Measurements from ENCODE around the gene APC2.
"Not testable (repeated sequence)": the region's sequence is repeated elsewhere in the genome, so short reads cannot be mapped to it uniquely, and the experiment has no call there.

Gene APC2

DNA sequence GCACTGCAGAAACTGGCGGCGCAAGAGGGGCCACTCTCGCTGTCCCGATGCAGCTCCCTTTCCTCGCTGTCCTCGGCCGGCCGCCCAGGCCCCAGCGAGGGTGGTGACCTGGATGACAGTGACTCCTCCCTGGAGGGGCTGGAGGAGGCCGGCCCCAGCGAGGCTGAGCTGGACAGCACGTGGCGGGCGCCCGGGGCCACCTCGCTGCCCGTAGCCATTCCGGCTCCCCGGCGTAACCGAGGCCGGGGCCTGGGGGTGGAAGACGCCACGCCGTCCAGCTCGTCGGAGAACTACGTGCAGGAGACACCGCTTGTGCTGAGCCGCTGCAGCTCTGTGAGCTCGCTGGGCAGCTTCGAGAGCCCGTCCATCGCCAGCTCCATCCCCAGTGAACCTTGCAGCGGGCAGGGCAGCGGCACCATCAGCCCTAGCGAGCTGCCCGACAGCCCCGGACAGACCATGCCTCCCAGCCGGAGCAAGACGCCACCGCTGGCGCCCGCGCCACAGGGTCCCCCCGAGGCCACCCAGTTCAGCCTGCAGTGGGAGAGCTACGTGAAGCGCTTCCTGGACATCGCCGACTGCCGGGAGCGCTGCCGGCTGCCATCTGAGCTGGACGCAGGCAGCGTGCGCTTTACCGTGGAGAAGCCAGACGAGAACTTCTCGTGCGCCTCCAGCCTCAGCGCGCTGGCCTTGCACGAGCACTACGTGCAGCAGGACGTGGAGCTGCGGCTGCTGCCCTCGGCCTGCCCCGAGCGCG is 16.7 kb downstream of the APC2 start:
- no peak for DNase-seq (ENCODE audit: low read depth in 3 of 3)

DNA sequence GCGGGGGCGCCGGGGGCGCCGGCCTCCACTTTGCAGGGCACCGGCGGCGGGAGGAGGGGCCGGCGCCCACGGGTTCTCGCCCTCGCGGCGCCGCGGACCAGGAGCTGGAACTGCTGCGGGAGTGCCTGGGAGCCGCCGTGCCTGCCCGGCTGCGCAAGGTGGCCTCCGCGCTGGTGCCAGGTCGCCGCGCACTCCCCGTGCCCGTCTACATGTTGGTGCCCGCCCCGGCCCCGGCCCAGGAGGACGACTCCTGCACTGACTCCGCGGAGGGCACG is 17.2 kb downstream of the APC2 start:
- DNase-seq (ENCODE audit: low read depth in 3 of 3) = no peak

DNA sequence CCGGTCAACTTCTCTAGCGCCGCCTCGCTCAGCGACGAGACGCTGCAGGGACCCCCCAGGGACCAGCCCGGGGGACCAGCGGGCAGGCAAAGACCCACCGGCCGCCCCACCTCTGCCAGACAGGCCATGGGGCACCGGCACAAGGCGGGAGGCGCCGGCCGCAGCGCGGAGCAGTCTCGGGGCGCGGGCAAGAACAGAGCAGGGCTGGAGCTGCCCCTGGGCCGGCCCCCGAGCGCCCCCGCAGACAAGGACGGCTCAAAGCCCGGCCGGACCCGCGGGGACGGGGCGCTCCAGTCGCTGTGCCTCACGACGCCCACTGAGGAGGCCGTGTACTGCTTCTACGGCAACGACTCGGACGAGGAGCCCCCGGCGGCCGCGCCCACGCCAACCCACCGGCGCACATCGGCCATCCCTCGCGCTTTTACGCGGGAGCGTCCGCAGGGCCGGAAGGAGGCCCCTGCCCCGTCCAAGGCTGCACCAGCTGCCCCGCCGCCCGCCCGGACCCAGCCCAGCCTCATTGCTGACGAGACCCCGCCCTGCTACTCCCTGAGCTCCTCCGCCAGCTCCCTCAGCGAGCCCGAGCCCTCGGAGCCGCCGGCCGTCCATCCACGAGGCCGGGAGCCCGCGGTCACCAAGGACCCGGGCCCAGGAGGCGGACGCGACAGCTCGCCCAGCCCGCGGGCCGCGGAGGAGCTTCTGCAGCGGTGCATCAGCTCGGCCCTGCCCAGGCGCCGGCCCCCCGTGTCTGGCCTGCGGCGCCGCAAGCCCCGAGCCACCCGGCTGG is 17.8 kb downstream of the APC2 start:
- DNase-seq (ENCODE audit: low read depth in 3 of 3) = no peak

DNA sequence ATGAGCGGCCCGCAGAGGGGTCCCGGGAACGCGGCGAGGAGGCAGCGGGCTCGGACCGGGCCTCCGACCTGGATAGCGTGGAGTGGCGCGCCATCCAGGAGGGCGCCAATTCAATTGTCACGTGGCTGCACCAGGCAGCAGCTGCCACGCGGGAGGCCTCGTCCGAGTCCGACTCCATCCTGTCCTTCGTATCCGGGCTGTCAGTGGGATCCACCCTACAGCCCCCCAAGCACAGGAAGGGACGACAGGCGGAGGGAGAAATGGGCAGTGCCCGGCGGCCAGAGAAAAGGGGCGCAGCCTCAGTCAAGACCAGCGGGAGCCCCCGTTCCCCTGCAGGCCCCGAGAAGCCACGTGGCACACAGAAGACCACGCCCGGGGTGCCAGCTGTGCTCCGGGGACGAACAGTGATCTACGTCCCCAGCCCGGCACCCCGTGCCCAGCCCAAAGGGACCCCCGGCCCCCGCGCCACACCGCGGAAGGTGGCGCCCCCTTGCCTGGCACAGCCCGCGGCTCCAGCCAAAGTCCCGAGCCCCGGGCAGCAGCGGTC is 18.4 kb downstream of the APC2 start:
- DNase-seq (ENCODE audit: low read depth in 3 of 3) = no peak

DNA sequence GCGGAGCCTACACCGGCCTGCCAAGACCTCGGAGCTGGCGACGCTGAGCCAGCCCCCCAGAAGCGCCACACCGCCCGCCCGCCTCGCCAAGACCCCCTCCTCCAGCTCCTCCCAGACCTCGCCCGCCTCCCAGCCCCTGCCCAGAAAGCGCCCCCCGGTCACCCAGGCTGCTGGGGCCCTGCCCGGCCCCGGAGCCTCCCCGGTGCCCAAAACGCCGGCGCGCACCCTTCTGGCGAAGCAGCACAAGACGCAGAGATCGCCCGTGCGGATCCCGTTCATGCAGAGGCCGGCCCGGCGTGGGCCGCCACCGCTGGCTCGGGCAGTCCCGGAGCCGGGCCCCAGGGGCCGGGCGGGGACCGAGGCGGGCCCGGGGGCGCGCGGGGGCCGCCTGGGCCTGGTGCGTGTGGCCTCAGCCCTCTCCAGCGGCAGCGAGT is 18.9 kb downstream of the APC2 start:
- peak in 1 of 3 experiments; percentile 54 for DNase-seq (ENCODE audit: low read depth in 3 of 3)

DNA sequence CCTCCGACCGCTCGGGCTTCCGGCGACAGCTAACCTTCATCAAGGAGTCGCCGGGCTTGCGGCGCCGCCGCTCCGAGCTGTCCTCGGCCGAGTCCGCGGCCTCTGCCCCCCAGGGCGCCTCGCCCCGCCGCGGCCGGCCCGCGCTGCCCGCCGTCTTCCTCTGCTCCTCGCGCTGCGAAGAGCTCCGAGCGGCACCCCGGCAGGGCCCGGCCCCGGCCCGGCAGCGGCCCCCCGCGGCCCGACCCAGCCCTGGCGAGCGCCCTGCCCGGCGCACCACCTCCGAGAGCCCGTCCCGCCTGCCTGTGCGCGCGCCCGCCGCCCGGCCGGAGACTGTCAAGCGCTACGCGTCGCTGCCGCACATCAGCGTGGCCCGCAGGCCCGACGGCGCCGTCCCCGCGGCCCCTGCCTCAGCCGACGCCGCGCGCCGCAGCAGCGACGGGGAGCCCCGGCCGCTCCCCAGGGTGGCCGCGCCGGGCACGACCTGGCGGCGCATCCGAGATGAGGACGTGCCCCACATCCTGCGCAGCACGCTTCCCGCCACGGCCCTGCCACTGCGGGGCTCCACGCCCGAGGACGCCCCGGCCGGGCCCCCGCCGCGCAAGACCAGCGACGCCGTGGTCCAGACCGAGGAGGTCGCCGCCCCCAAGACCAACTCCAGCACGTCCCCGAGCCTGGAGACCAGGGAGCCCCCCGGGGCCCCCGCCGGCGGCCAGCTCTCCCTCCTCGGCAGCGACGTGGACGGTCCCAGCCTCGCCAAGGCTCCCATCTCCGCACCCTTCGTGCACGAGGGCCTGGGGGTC is 19.5 kb downstream of the APC2 start:
- DNase-seq (ENCODE audit: low read depth in 3 of 3) = no peak

DNA sequence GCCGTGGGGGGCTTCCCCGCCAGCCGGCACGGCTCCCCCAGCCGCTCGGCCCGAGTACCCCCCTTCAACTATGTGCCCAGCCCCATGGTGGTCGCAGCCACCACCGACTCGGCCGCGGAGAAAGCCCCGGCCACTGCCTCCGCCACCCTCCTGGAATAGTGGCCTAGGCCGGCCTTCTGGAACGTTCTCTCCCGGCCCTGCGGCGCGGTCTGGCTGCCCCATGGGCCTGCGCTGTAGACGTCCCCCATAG is 20.1 kb downstream of the APC2 start:
- no peak for DNase-seq (ENCODE audit: low read depth in 3 of 3)

DNA sequence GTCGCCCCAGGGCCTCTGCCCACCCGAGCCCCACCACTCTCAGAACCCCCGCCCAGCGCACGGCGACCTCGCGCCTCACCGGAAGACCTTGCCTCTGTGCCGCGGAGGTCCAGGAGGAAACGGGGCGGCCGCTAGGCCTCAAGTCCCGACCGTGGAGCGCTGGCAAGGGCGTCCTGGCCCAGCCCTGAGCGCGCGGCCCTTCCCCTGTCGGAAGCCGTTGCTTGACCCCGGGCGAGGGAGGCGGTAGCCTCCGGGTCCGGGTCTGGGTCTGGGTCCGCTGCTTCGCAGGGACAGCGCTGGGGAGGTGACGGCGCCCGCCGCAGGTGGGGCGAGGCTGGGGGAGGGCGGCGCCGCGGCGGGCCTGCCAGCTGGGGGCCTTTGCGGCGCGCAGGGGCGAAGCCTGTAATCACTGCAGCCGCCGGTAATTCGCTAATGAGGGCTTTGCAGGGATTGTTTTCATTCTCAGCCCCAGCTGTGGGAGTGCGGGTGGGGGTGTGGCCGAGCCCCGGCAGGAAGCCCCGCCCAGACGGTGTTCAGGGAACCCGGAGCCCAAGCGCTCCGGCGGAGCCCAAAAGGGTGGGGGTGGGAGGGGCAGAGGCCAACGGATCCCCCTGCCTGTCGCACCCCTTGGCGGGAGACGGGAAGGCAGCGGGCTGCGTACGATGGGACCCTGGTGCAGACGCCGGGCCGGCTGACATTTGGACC is 20.5 kb downstream of the APC2 start:
- peak; percentile 51 to 79 (median 52) for DNase-seq (ENCODE audit: low read depth in 3 of 3)

DNA sequence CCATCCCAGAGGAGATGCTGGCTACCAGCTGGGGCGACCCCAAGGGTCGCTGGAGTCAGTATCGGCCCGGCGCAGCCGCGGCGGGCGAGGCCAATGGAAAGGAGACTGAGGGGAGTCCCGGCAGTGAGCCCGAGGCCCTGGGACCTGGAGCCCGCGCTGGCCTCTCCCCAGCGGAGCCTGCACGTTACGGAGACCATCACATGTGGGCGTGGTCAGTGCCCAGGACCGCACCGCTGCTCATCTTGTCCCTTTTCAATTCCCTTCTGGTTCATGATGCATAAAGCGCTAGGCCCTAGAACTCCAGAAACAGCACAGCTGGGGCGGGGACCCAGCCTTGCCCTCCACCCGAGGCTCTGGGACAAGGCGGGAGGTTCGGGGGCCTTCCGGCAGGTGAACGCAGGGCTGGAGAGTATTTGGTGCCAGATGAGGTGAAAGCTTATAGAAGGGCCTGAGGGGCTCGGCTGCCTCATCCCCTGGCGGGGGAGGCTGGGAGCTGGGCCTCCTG is 21.1 kb downstream of the APC2 start:
- no peak for DNase-seq (ENCODE audit: low read depth in 3 of 3)

DNA sequence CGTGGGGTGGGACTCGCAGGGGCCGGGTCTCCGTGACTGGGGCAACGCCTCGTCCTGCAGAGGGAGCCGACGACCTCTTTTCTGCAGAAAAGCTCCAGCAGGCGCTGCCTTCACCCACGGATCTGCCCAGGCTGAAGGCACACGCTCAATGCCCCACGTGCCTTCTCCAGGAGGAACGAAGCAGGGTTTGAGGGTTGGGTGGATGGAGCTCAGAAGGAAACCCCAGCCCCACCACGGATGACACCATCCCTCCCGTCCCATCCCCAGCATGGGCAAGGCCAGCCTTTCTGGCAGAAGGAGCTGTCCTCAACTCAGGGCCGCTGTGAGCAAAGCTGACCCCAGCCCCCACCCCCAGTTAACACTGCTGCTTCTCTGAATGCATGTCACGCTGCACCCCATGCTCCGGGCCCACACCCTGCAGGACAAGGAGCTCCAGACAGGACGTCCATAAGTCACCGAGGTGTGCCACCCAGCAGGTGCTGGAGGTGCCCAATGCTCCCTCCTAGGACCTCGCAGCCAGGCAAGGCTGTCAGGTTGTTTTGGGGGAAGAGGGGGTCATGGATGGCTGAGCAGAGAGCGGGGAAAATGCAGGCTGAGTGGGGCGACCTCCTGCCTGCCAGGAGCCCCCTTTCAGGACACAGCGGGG is 21.7 kb downstream of the APC2 start:
- DNase-seq (ENCODE audit: low read depth in 3 of 3) = no peak

DNA sequence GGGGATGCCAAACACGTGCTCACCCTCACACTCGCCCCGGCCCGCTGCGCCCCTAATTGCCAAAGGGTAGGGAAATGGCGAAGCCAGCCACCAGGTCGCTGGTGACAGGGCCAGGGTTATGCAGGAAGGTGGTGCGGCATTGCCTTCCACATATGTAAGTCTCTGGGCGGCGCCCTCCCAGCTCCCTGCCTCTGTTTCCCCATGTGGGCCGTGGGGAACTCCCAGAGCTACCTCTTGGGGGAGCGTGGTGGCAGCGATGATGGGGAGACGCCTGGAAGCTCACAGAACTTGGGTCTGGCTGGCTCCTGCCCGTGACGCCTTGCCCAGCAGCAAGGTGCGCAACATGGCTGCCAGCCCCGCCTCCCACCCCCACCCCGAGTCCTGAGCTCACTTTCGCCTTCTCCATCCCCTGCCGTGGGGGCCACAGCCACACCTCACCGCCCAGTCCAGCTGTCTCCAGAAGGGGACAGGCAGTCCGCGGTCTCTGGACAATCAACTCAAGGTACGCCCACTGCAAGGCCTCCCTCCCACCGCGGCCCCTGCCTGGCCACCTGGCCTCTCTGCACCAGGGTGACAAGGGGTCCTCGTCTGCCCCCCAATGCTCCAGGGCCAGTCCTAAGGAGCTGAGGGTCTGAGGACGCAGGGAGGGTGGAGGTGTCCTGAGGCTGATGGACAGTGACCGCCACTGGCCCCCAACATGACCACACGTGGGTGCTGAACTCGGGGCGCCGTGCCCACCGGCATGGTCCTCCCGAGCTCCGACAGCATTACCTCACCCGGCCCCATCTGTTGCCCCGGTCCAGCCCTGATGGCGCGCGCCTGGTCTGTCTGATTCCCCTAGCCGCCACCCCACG is 22.5 kb downstream of the APC2 start:
- no peak for DNase-seq (ENCODE audit: low read depth in 3 of 3)

DNA sequence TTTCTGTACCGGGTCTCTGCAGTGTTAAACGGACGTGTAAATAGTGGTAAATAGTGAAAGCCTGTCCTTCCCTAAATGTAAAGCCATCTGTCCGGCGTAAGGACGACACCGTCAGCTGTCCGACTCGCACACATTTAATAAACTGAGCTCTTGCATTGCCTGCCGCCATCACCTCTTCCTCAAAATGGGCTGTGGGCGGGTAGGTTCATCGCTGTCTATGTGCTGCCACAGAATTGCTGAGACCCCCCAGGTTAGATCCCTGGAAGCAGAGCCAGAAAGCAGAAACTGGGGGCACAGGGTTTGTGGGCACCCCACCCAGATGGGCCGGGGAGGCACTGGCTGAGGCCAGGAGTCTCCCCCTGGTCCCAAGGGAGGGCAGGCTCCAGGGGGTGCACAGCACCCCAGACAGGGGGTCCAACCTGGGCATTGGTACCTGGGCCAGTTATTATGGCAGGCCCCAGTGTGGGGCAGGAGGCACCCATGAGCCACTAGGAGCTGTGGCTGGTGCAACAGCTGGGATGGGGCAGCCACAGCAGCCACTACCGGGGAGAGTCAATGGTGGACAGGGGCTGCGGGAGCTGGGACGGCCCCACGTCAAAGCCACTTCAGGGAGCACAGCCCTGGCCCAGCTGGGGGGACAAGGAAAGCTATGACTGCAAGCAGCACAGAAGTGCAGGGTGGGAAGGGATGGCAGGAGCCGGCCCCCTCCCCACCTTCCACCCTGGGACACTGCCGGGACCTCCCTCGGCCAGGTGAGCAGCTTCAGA is 23.3 kb downstream of the APC2 start:
- DNase-seq (ENCODE audit: low read depth in 3 of 3) = no peak

DNA sequence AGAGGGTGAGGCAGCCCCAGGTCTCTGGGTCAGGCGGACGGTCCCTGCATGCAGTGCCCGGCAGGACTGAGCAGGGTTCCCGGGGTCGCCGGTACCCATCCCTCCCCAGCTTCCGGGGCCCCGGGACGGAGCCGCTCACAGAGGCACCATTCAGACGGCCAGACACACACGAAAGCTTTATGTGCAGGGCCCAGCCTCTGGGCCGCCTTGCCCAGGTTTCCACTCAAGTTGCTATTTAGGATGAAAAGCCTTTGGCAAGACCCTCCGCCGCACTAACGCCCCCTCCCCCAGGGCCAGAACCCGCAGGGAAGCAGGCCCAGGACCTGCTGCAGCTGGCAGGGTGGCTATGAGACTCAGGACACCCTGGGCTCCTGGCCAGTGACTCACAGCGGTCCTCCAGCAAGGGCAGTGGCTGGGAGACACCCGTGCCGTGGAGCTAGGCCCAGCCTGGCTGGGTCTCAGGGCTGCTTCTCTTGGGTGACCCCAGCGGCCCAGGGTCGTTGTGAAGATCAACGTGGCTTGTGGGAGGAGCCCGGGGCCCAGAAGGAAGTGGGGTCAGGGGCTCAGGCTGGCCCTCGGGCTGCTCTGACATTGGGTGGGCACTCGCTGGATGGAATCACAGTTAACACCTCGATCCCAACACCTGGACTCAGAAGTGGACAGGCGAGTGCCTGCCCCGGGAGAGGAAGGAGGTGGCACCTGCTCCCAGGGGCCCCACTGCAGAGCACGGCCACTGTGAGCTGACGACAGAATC is 24.3 kb downstream of the APC2 start:
- DNase-seq (ENCODE audit: low read depth in 3 of 3) = no peak

DNA sequence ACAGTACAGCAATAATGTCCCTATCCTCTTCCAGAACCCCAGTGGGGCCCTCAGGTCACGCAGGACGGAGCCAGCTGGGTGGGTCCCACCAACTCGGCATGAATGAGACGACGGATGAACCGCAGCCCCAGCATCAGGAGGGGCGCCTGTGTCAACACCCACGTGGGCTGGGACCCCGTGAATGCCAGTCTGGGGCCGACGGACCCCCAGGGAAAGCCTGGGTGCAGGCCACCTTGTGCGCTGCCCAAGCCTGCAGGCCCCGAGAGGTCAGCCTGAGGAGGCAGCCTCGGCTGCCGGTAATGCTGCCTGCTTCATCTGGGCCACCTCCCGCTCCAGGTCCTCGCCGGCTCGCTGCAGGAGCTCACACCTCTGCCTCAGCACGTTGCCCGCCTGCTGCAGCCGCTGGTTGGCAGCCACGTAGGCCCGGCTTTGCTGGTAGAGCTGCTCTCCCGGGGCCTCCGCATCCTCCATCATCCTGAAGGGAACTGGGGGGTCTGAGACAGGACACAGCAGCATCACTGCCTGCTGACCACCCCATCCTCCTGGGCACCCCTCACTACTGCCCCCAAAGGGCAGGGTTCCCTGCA is 24.9 kb downstream of the APC2 start:
- DNase-seq (ENCODE audit: low read depth in 3 of 3) = no peak

DNA sequence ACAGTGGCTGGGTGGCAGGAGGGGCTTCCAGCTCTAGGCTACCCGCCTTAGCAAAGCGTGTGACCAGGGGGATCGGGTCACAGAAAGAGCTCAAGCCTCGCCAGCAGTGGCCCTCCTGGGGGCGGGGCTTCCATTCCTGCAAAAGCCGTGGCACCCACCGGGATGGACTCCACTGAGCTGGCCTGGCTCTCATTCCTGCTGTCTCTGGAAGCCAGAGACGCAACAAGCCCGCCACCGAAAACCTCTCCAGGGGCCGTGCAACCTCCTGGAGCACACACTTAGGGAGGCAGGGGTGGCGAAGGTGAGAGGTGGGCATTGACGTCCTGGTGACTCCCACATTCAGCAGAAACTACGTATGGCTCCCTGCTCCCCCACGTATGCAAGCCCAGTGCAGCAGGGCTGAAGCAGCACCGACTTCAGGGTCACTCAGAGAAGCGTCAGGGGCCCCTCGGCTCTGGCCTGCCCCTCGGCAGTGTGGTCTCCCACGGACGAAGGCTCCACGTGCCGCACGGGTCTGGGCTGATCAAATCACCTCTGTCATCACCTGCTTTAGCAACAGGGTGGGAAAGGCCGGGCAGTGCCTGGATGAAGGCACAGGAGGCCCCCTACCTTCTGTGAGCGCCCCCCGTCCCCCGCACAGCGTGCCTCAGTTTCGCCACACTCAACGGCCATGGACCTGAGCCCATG is 26.0 kb downstream of the APC2 start:
- no peak for DNase-seq (ENCODE audit: low read depth in 3 of 3)

DNA sequence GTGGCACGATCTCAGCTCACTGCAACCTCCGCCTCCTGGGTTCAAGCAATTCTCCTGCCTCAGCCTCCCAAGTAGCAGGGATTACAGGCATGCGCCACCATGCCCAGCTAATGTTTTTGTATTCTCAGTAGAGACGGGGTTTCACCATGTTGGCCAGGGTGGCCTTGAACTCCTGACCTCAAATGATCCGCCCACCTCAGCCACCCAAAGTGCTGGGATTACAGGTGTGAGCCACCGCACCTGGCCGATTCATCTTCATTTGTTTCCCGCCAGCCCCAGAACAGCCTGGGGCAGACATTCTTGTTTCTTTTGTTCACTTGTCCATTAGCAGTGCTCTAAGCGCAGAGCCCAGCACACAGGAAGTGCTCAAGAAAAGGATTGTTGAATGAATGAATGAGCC is 27.1 kb downstream of the APC2 start:
- not testable (repeated sequence) for DNase-seq (ENCODE audit: low read depth in 3 of 3)

DNA sequence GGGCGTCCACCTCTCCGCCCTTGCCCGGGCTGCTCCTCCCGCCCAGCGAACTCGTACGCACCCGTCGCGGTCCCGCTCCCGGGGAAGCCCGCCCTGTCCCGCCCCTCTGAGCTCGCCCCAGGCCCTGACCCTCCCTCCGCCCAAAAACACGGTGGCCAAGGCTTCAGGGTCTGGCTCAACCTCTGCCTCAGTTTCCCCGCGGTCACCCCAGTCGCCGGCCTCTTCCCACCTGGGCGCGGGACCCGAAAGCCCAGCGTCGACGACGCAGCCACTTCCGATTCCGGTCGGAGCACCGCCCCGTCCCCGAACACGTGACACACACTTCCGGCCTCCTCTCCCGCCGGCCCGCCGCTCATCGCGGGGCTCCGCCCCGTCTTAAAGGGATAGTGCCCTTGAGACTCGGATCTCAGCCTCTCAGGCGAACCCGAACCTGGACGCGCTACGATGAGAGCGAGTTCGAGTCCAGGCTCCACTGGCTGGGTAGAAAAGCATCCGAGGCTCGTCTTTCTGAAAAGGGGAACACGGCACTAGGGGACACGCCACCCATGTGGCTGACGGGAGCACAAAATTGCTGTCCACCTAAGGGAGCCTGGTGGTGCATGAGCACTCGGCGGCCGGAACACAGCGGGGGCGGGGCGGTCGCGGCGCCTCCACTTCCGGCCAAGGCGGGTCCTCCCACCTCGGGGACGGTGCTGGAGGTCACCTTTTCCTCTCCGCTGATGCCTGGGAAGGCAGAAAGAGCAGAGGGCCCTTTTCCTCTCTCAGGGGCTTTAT is 29.2 kb downstream of the APC2 start, which contains the start of gene C19orf25:
C19orf25 (minus strand) TSS at position 282 of the 774 bp plus-strand sequence. CDS start 312 bp downstream, outside the sequence.
- peak; percentile 85 to 93 (median 86) for DNase-seq (ENCODE audit: low read depth in 3 of 3)

All from stimulated activated CD4-positive, alpha-beta T cell treated with anti-CD3 and anti-CD28 coated beads, TNF-alpha, amount 100 ng/mL, for 24 hours (primary cell).